GM12801 (cell line): ENCODE measurements around the gene C3orf33.

Experiments
- TF ChIP-seq, protein P1 (sequence below): IDR thresholded peaks from one replicate; pipeline ENCODE4 v1.5.1; 2011; ENCODE audit warnings: control low read depth; ENCODE audit not compliant: insufficient read length; ENCODE audit errors: extremely low read depth

C3orf33 gene

DNA sequence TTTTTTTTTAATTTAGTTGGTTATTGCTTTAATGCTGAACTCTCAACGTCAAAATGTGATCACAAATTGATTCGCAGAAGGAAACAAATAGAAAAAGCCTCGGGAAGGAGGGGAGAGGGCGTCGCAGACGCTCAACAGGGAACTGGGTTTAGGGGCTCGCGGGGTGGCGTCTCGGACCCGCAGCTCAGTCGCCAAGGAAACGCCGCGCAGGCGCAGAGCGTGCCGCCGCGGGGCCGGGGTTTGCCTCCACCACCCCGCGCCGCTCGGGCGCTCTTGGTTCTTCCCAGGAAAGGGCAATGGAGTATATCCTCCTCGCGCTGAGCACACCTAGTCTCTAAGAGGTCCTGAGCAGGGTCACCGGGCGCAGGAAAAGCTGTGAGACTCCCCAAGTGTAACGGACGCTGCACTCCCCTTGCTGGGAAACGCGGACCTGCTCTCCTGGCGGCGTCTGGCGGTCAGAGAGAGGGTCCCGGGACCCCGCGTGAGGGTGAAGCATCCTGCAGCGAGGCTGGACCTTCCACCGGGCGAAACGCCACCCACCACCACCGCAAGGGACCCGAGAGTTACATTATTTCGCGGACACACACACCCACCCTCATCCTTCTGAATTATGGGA lies 62.0 kb downstream of the C3orf33 start:
- TF ChIP-seq, protein P1, sequence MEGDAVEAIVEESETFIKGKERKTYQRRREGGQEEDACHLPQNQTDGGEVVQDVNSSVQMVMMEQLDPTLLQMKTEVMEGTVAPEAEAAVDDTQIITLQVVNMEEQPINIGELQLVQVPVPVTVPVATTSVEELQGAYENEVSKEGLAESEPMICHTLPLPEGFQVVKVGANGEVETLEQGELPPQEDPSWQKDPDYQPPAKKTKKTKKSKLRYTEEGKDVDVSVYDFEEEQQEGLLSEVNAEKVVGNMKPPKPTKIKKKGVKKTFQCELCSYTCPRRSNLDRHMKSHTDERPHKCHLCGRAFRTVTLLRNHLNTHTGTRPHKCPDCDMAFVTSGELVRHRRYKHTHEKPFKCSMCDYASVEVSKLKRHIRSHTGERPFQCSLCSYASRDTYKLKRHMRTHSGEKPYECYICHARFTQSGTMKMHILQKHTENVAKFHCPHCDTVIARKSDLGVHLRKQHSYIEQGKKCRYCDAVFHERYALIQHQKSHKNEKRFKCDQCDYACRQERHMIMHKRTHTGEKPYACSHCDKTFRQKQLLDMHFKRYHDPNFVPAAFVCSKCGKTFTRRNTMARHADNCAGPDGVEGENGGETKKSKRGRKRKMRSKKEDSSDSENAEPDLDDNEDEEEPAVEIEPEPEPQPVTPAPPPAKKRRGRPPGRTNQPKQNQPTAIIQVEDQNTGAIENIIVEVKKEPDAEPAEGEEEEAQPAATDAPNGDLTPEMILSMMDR, result no peak

DNA sequence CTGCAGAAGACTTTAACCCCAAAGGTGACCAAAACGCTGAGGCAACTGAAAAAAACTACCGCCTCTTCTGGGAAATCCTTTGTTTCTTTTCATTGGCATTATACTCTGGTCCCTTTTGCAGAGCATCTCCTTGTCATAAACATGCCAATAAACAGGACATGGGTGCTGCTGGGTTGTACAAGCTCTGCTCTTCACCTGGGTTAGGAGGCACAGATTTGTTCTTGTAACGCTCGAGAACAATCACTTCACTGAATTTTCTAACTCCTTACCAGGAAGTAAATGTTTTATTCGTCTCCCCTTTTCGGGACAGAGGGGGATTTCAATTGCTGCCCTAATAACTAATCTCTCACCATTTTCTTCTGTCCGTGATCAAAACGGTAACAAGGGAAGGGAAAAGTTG lies 62.5 kb downstream of the C3orf33 start:
- TF ChIP-seq, protein P1, result no peak

DNA sequence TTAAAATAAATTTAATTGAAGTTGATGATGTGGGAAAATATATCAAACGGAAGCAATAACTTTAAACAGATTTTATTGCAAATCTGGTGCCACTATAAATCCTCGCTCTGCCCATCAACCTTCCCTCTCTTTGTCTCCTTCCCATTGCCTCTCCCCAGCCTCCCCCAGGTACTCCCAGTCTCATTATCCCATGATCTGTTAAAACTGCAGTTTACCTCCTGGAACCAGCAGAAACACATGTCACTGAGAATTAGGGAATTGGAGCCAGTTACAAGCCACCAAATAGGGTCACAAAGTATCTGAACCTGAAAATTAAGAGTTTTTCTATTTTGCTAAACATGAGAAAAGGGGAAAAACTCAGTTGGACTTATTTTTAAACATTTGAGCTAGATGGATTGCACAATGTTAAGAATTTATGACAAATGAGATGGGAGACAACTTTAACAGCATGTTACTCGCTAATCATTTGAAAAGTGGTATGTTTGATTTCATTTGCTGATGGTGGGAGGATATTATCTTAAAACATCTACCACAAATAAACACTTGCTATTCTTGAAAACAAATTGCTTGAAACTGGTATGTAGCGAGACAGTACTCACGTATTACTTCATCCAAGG lies 63.6 kb downstream of the C3orf33 start:
- TF ChIP-seq, protein P1, result no peak

DNA sequence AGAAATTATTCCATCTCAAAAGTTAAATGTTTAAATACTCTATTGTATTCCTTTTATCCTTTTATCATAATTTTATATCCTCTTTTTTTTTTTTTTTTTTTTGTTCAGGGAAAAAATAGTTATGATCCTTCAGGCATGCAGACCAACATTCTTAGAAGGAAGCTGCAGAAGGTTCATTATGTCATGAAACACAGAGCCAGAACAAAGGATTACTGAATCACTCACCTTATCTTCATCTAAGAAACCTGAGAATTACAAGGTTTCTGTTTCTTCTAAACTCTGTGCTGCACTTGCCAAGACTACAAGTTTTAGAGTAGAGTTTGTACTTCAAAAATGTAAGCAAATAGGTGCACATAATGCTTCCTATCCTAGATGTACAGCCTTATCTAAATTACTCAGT lies 64.5 kb downstream of the C3orf33 start:
- TF ChIP-seq, protein P1, result no peak

DNA sequence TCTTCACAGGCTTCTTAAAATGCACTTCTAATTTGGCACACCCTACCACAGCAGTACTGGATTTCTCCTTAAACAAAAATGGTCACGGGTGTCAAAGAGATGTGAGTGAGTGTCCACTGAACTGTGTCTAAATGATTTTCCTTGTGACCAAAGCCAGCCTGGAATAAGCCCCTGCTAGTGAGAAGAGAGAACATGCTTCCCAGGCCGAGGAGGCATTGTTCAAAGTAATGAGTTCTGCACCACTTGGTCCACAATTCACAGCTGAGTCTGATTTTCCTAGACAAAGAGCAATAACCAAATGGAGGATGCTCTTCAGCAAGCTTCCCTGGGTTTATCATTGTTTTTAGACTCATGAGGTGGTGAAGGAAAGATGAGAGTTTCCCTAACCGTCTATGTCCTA lies 65.0 kb downstream of the C3orf33 start:
- TF ChIP-seq, protein P1, result no peak

DNA sequence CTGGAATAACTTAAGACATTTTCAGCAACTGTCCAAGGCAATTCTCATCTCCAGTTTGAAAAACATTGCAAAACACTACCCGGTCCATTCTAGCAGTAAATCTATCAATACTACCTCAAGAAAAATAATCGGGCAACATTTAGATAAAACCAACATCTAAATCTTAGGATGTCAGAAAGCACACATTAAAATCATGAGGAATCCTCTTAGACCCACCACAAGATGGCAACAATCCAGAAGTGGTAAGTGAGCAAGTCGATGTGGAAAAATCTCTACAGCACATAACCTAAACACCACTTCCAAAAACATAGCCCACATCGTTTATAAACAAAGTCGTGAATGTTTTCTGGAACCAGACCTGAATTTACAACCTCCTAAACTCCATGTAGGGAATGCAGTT lies 66.9 kb downstream of the C3orf33 start:
- TF ChIP-seq, protein P1, result no peak

DNA sequence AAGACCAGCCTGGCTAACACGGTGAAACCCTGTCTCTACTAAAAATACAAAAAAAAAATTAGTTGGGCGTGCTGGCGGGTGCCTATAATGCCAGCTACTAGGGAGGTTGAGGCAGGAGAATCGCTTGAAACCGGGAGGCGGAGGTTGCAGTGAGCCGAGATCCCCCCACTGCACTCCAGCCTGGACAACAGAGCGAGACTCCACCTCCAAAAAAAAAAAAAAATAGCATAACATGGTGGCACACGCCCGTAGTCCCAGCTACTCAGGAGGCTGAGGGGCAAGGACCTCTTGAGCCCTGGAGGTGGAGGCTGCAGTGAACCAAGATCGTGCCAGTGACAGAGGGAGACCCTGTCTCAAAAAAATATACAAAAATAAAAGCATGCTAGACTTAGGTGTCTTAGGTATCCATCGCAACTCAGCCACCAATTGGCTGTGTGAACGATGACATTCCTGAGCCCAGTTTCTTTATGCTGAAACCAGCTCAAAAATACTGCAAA lies 67.5 kb downstream of the C3orf33 start:
- TF ChIP-seq, protein P1, result no peak
